Mesothelial cell of epicardium (in vitro differentiated cells): ENCODE data around the gene LAMTOR1. TPM values are rescaled to one million over a fixed set of nuclear protein-coding genes. Genes with fewer than 3 reads are reported as not detected.

Experiments used
- DNase-seq, 2 experiments: peaks; one replicate each; pipeline ENCODE4 v3.0.0; 2021; ENCODE audit warnings: low spot score in 2 of 2; ENCODE audit not compliant: unreplicated experiment in 2 of 2
- H3K27ac Mint-ChIP-seq: 2 replicates; pipeline ENCODE4 v1.8.0; 2021; ENCODE audit warnings: mixed read lengths
- H3K27me3 Mint-ChIP-seq: 2 replicates; pipeline ENCODE4 v1.8.0; 2021; ENCODE audit warnings: low read depth, mixed read lengths
- H3K36me3 Mint-ChIP-seq: 2 replicates; pipeline ENCODE4 v1.8.0; 2021; ENCODE audit warnings: mixed read lengths
- H3K4me1 Mint-ChIP-seq: 2 replicates; pipeline ENCODE4 v1.8.0; 2021; ENCODE audit warnings: mixed read lengths
- H3K4me3 Mint-ChIP-seq: 2 replicates; pipeline ENCODE4 v1.8.0; 2021; ENCODE audit warnings: mild to moderate bottlenecking, moderate library complexity, mixed read lengths
- H3K9me3 Mint-ChIP-seq: 2 replicates; pipeline ENCODE4 v1.8.0; 2021; ENCODE audit warnings: mixed read lengths
- CTCF ChIP-seq: fragments of 200-600 bp; sonication (generic); IDR thresholded peaks from one replicate; pipeline ENCODE4 v1.5.0; 2021; ENCODE audit warnings: antibody characterized with exemption; ENCODE audit not compliant: unreplicated experiment
- total RNA-seq: library from RNA; stranded (reverse); gene quantifications from 3 replicates; pipeline ENCODE4 v1.2.1, GENCODE V29; 2021

The LAMTOR1 gene
- total RNA-seq, 1 donor from 2014 or later = 69.1 TPM

GRCh38 chr11:72079819-72080325 lies 23.2 kb downstream of the LAMTOR1 start:
- Mint-ChIP-seq H3K27me3 (no peaks in the 10 kb centered on the region), H3K4me3 (peak overlapping the region; percentile 97), H3K9me3 (no peaks in the 10 kb centered on the region), H3K36me3 (peaks cover 1% of the 10 kb centered on the region), H3K27ac (peak overlapping the region; percentile 97), H3K4me1 (peaks cover 43% of the 10 kb centered on the region)
- no peak for DNase-seq
- TF ChIP-seq CTCF = no peak

GRCh38 chr11:72078477-72078876 lies 24.6 kb downstream of the LAMTOR1 start:
- Mint-ChIP-seq H3K36me3 (peaks cover 1% of the 10 kb centered on the region), H3K27me3 (no peaks in the 10 kb centered on the region), H3K4me3 (peak overlapping the region; percentile 97), H3K27ac (peak overlapping the region; percentile 91), H3K4me1 (peaks cover 36% of the 10 kb centered on the region), H3K9me3 (no peaks in the 10 kb centered on the region)
- DNase-seq = no peak
- TF ChIP-seq CTCF = no peak

- no peak for DNase-seq
- Mint-ChIP-seq H3K27ac (peak overlapping the region; percentile 74), H3K9me3 (no peaks in the 10 kb centered on the region), H3K36me3 (peaks cover 1% of the 10 kb centered on the region), H3K4me1 (peaks cover 39% of the 10 kb centered on the region), H3K27me3 (no peaks in the 10 kb centered on the region), H3K4me3 (no peak overlapping the region)
- TF ChIP-seq CTCF = no peak
These were observed 27.3 kb downstream of the LAMTOR1 start for GRCh38 chr11:72075756-72076155.

GRCh38 chr11:72075109-72075508 lies 28.0 kb downstream of the LAMTOR1 start:
- Mint-ChIP-seq H3K27me3 (no peaks in the 10 kb centered on the region), H3K4me3 (no peak overlapping the region), H3K4me1 (peaks cover 40% of the 10 kb centered on the region), H3K9me3 (no peaks in the 10 kb centered on the region), H3K36me3 (peaks cover 1% of the 10 kb centered on the region), H3K27ac (peak overlapping the region; percentile 74)
- TF ChIP-seq CTCF = no peak
- DNase-seq = no peak

GRCh38 chr11:72072348-72072747 lies 30.7 kb downstream of the LAMTOR1 start:
- peaks cover 4% of the 10 kb centered on the region for H3K36me3 Mint-ChIP-seq
- TF ChIP-seq CTCF = no peak
- peak overlapping the region; percentile 93 for H3K27ac Mint-ChIP-seq
- H3K4me1 Mint-ChIP-seq = peaks cover 35% of the 10 kb centered on the region
- H3K9me3 Mint-ChIP-seq = no peaks in the 10 kb centered on the region
- H3K4me3 Mint-ChIP-seq = peak overlapping the region; percentile 1
- no peaks in the 10 kb centered on the region for H3K27me3 Mint-ChIP-seq
- DNase-seq = no peak

GRCh38 chr11:72070491-72070890 lies 32.6 kb downstream of the LAMTOR1 start:
- no peak for TF ChIP-seq CTCF
- H3K4me1 Mint-ChIP-seq = peaks cover 30% of the 10 kb centered on the region
- H3K36me3 Mint-ChIP-seq = peaks cover 8% of the 10 kb centered on the region
- no peak for DNase-seq
- H3K4me3 Mint-ChIP-seq = no peak overlapping the region
- H3K9me3 Mint-ChIP-seq = no peaks in the 10 kb centered on the region
- no peaks in the 10 kb centered on the region for H3K27me3 Mint-ChIP-seq
- peak overlapping the region; percentile 44 for H3K27ac Mint-ChIP-seq
